ENCODE results near the gene DNAH17. TPM values are rescaled to one million over a fixed set of nuclear protein-coding genes. Genes with fewer than 3 reads are reported as not detected.

The DNAH17 gene
- total and polyA plus RNA-seq, 2 of the 8 experiments (the other 6 are each of a cell fraction or from before 2014, with no cell fraction given) = 0.14 to 0.67 TPM

DNA sequence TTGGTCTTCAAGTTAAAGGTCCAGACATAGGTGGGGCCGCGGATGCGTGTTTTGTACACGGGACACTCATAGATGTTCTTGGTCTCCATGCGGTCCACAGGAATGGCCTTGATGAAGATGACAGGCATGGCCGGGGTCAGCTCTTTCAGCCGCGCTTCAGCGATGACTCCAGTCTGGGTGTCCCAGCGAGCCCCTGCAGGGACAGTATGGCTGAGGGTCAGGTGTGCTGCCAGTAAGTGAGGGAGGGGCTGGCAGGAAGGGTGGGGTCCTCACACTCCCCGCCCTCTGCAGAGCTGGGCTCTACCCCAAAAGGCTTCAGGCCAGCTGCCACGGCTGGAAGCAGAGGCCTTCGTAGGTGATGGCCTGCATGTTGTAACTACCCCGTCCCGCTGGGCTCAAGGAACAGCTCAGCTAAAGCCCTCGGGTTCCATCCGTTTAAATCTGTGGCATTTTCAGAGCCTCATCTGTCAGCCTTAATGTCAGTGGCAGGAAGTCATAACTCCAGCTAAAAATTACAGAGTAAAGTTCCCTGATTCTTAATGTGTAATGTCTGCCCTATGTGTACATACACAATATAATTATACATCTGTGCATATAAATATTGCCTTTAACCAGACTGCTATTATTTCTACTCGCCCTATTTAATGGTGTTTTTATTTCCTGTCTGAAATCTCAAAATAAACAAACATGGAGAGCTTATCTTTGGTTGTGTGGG, 153.1 kb downstream of the DNAH17 start:
- 89% methylated on average over 18 of the region's 18 CpGs; no CpG with 5 or more reads in 1 of the 2 experiments for WGBS, 2 experiments (ENCODE audit: extremely low coverage in 1 of 2, insufficient coverage in 1 of 2, insufficient read length in 1 of 2, insufficient replicate concordance in 2 of 2, low coverage in 1 of 2, low lambda C conversion rate in 2 of 2, missing lambda C conversion rate in 1 of 2)
- no peak overlapping the region for H3K4ac ChIP-seq (replicated peaks; ENCODE audit: insufficient read length, low read depth, low read length)
- H3K9ac ChIP-seq (replicated peaks in 1 of 4; ENCODE audit: extremely low read depth in 1 of 4, low read depth in 3 of 4, low read length in 3 of 4) = no peak overlapping the region
- H3K79me1 ChIP-seq (ENCODE audit: low read depth, low read length) = peaks cover under 1% of the 10 kb centered on the region
- no peak overlapping the region for H2BK120ac ChIP-seq (replicated peaks; ENCODE audit: low read depth, low read length)
- H3K56ac ChIP-seq (replicated peaks; ENCODE audit: insufficient read length, low read depth, low read length) = no peak overlapping the region
- no peak overlapping the region for H2BK15ac ChIP-seq (ENCODE audit: low read length)
- CTCF ChIA-PET (ENCODE audit: partially characterized antibody) = interaction anchor here (0.9 to 13.7 kb wide), 8 partner anchors 8 to 173 kb away, joined by 3 to 257 read pairs (median 10); partner anchors contain the start of gene SOCS3
- no peaks in the 10 kb centered on the region for H3K27me3 ChIP-seq (replicated peaks in 1 of 4; ENCODE audit: control insufficient read depth in 3 of 4, extremely low read depth in 1 of 4, insufficient read depth in 3 of 4, low read length in 3 of 4)
- H3K23me2 ChIP-seq (ENCODE audit: low read depth, low read length) = no peaks in the 10 kb centered on the region; the same call in 1 of the 2 replicates
- no peak overlapping the region for H3K18ac ChIP-seq (ENCODE audit: extremely low read depth, low read length)
- POLR2A ChIA-PET (ENCODE audit: partially characterized antibody) = interaction anchor here (0.9 to 1.8 kb wide), 2 partner anchors 12 to 63 kb away, joined by 3 to 4 read pairs; no protein-coding TSS in a partner anchor
- no peak overlapping the region for H2AK5ac ChIP-seq (ENCODE audit: low read depth, low read length)
- H3K36me3 ChIP-seq (ENCODE audit: control insufficient read depth in 2 of 4, insufficient read depth in 4 of 4, low read length in 3 of 4) = peaks cover 10 to 40% (median 29%) of the 10 kb centered on the region in 4 experiments; a peak in 7 of 8 replicates
- TF ChIP-seq CHD1 (IDR thresholded peaks at IDR 0.05; ENCODE audit: low read depth, low read length) (no peak), EZH2 (IDR thresholded peaks at IDR 0.05; ENCODE audit: low read depth, low read length, severe bottlenecking) (no peak), CBX8 (IDR thresholded peaks at IDR 0.05; ENCODE audit: borderline replicate concordance, low read depth, low read length) (no peak), SP1 (IDR thresholded peaks at IDR 0.05; ENCODE audit: low read depth, low read length) (no peak), KDM1A (IDR thresholded peaks at IDR 0.05; ENCODE audit: borderline replicate concordance, low read length) (no peak), JUN (IDR thresholded peaks at IDR 0.05; ENCODE audit: low read depth, low read length) (no peak)
- H2BK20ac ChIP-seq (ENCODE audit: low read length) = no peak overlapping the region
- no peaks in the 10 kb centered on the region for H3K9me3 ChIP-seq (ENCODE audit: insufficient read depth in 2 of 2, low read depth in 1 of 2, low read length in 1 of 2)
- H3K79me2 ChIP-seq (ENCODE audit: control insufficient read depth in 1 of 2, insufficient read depth in 2 of 2, low read length in 2 of 2) = peaks cover 0 to 8% of the 10 kb centered on the region in 2 experiments; a peak in 1 of 4 replicates
- no peak overlapping the region for H3K27ac ChIP-seq (ENCODE audit: low read depth, low read length)
- FAIRE-seq (no peak), DNase-seq (ENCODE audit: low read depth in 1 of 2, low spot score in 2 of 2) (no peak)
- no peak overlapping the region for H2AFZ ChIP-seq (ENCODE audit: low read length)
- no peak overlapping the region for H3K14ac ChIP-seq (ENCODE audit: insufficient read length)
- peak overlapping the region; percentile 86; the same call in 1 of the 2 replicates for H4K8ac ChIP-seq (ENCODE audit: extremely low read depth, insufficient read depth, low read length)
- H4K5ac ChIP-seq (ENCODE audit: insufficient read length, low read depth, low read length) = no peak overlapping the region
- H3K4me3 ChIP-seq (ENCODE audit: extremely low read depth in 1 of 4, insufficient read depth in 2 of 4, low read depth in 3 of 4, low read length in 4 of 4) = no peak overlapping the region
- H2BK5ac ChIP-seq (ENCODE audit: low read depth, low read length) = peak overlapping the region; percentile 64; the same call in 1 of the 2 replicates
- H3K4me2 ChIP-seq (ENCODE audit: insufficient read depth in 1 of 2, low read depth in 2 of 2, low read length in 2 of 2) = no peak overlapping the region
- peaks cover 0 to 7% (median 0%) of the 10 kb centered on the region in 4 experiments; a peak in 3 of 7 replicates for H3K4me1 ChIP-seq (replicated peaks in 1 of 4; ENCODE audit: control insufficient read depth in 3 of 4, insufficient read depth in 4 of 4, low read length in 3 of 4)
- H3K23ac ChIP-seq (ENCODE audit: insufficient read length) = no peak overlapping the region
- no peak overlapping the region for H4K91ac ChIP-seq (replicated peaks; ENCODE audit: insufficient read length, low read length)
- H4K20me1 ChIP-seq (replicated peaks in 1 of 2; ENCODE audit: control insufficient read depth in 1 of 2, insufficient read depth in 2 of 2, low read length in 2 of 2) = peaks cover 2 to 8% of the 10 kb centered on the region in 2 experiments
- no peak overlapping the region for H2BK12ac ChIP-seq (ENCODE audit: low read depth, low read length)
